ENCODE results near the gene CDK2AP2.

CDK2AP2 gene

GRCh38 chr11:67497656-67498291 is 10.2 kb downstream of the CDK2AP2 start:
- Histone ChIP-seq H3K4me1 (no peaks in the 10 kb centered on the region), H3K9me3 (no peaks in the 10 kb centered on the region), H3K4me3 (no peak overlapping the region), H3K36me3 (peaks cover 0 to 70% (median 53%) of the 10 kb centered on the region in 3 donors), H3K27me3 (no peaks in the 10 kb centered on the region), H3K27ac (no peak overlapping the region)
- intact Hi-C loops (cut with DNase I; ENCODE audit: low total_unique reads) = no loop called here
- TF ChIP-seq CTCF (IDR thresholded peaks at IDR 0.05) = no peak
- DNase-seq = no peak

- peaks cover 4 to 73% (median 60%) of the 10 kb centered on the region in 3 donors for H3K36me3 ChIP-seq
- no peaks in the 10 kb centered on the region for H3K9me3 ChIP-seq
- H3K27me3 ChIP-seq = no peaks in the 10 kb centered on the region
- H3K4me3 ChIP-seq = no peak overlapping the region
- intact Hi-C loops (cut with DNase I; ENCODE audit: low total_unique reads) = no loop called here
- no peaks in the 10 kb centered on the region for H3K4me1 ChIP-seq
- no peak overlapping the region for H3K27ac ChIP-seq
- DNase-seq = no peak
- no peak for TF ChIP-seq CTCF (IDR thresholded peaks at IDR 0.05)
These were observed 11.8 kb downstream of the CDK2AP2 start for GRCh38 chr11:67496113-67496512.

GRCh38 chr11:67495234-67496005 is 12.5 kb downstream of the CDK2AP2 start:
- no peaks in the 10 kb centered on the region for H3K27me3 ChIP-seq
- peaks cover 9 to 80% (median 67%) of the 10 kb centered on the region in 3 donors for H3K36me3 ChIP-seq
- no peak for DNase-seq
- intact Hi-C loops (cut with DNase I; ENCODE audit: low total_unique reads) = no loop called here
- no peaks in the 10 kb centered on the region for H3K4me1 ChIP-seq
- no peak overlapping the region for H3K27ac ChIP-seq
- H3K4me3 ChIP-seq = no peak overlapping the region
- no peak for TF ChIP-seq CTCF (IDR thresholded peaks at IDR 0.05)
- no peaks in the 10 kb centered on the region for H3K9me3 ChIP-seq

GRCh38 chr11:67494371-67495233 is 13.4 kb downstream of the CDK2AP2 start:
- Histone ChIP-seq H3K27me3 (no peaks in the 10 kb centered on the region), H3K4me3 (no peak overlapping the region), H3K4me1 (no peaks in the 10 kb centered on the region), H3K27ac (no peak overlapping the region), H3K36me3 (peaks cover 17 to 88% (median 74%) of the 10 kb centered on the region in 3 donors), H3K9me3 (no peaks in the 10 kb centered on the region)
- no peak for DNase-seq
- intact Hi-C loops (cut with DNase I; ENCODE audit: low total_unique reads) = no loop called here
- no peak for TF ChIP-seq CTCF (IDR thresholded peaks at IDR 0.05)

GRCh38 chr11:67493548-67494370 is 14.2 kb downstream of the CDK2AP2 start:
- DNase-seq = peak in 1 of 2 donors; percentile 66
- no peak overlapping the region for H3K27ac ChIP-seq
- no peaks in the 10 kb centered on the region for H3K27me3 ChIP-seq
- TF ChIP-seq CTCF (IDR thresholded peaks at IDR 0.05) = no peak
- intact Hi-C loops (cut with DNase I; ENCODE audit: low total_unique reads) = no loop called here
- peaks cover 22 to 97% (median 82%) of the 10 kb centered on the region in 3 donors for H3K36me3 ChIP-seq
- no peaks in the 10 kb centered on the region for H3K4me1 ChIP-seq
- no peak overlapping the region for H3K4me3 ChIP-seq
- H3K9me3 ChIP-seq = no peaks in the 10 kb centered on the region

Data from tibial artery (tissue), 4 donors.